ENCODE results near the gene RRAS.
"Not testable (repeated sequence)": the region's sequence is repeated elsewhere in the genome, so short reads cannot be mapped to it uniquely, and the experiment has no call there.

RRAS gene

DNA sequence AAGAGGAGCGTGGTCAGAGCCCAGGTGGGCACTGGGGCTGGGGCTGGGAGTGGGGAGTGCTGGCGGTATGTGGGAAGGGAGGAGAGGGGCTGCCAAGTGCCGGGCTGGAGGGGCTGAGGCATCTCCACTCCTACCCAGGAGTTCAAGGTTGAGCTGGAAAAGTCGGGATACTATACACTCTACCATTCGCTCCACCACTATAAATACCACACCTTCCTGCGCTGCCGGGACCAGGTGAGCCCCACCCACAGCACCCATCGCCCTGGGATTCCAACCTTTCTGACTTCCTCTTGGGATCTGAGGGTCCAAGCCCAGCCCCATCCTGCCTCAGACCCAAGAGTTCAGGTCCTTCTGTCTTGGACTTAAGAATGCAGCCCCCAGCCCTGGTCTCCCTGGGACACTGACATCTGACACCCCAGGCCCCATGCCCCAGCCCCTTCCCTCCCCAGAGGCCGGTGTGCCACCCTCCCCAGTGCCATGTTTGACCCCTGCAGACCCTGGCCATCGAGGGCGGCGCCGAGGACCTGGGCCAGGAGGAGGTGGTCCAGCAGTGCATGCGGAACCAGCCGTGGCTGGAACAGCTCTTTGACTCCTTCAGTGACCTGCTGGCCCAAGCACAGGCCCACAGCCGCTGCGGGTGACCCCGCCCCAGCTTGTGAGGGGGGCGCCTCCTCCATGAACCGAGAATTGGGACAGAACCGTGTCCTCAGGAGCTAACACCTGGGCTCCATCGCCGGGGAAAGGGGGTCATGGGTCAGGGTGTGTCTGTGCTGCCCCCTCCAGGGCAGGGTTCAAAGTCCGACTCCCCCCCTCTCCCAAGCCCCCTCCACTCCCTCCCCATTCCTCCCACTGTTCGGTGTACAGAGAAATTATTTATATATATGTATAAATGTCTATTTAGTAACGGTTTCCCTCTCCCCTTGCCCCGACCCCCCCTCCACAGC, 14.7 kb downstream of the RRAS start:
- H3F3A ChIP-seq (ENCODE audit: insufficient read depth, low read length), result no peaks in the 10 kb centered on the region
- no peak overlapping the region for H2AFZ ChIP-seq (ENCODE audit: low read length)
- no peak for DNase-seq
- no peak overlapping the region for H3K9ac ChIP-seq (ENCODE audit: low read length)
- H3K4me1 ChIP-seq (ENCODE audit: low read length), result no peaks in the 10 kb centered on the region
- no peak overlapping the region for H3K4me2 ChIP-seq (ENCODE audit: low read depth, low read length)
- 0 out of 2 replicates have a peak, but pooled peaks cover 2% of the 10 kb centered on the region for H3K79me2 ChIP-seq (ENCODE audit: low read length)
- H3K36me3 ChIP-seq (replicated peaks; ENCODE audit: insufficient read depth, low read length), result no peaks in the 10 kb centered on the region
- no peaks in the 10 kb centered on the region for H4K20me1 ChIP-seq (ENCODE audit: insufficient read depth, low read length)
- TF ChIP-seq, protein P1, sequence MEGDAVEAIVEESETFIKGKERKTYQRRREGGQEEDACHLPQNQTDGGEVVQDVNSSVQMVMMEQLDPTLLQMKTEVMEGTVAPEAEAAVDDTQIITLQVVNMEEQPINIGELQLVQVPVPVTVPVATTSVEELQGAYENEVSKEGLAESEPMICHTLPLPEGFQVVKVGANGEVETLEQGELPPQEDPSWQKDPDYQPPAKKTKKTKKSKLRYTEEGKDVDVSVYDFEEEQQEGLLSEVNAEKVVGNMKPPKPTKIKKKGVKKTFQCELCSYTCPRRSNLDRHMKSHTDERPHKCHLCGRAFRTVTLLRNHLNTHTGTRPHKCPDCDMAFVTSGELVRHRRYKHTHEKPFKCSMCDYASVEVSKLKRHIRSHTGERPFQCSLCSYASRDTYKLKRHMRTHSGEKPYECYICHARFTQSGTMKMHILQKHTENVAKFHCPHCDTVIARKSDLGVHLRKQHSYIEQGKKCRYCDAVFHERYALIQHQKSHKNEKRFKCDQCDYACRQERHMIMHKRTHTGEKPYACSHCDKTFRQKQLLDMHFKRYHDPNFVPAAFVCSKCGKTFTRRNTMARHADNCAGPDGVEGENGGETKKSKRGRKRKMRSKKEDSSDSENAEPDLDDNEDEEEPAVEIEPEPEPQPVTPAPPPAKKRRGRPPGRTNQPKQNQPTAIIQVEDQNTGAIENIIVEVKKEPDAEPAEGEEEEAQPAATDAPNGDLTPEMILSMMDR (IDR thresholded peaks at IDR 0.05; ENCODE audit: low read length), result no peak
- TF ChIP-seq EZH2phosphoT487 (IDR thresholded peaks at IDR 0.05; ENCODE audit: low read length), result no peak
- no peak for TF ChIP-seq EZH2 (optimal IDR thresholded peaks at IDR 0.05; ENCODE audit: low read depth, low read length)
- H3K9me2 ChIP-seq (replicated peaks; ENCODE audit: insufficient read depth, low read length), result no peaks in the 10 kb centered on the region
- H3K9me3 ChIP-seq (replicated peaks; ENCODE audit: insufficient read depth, low read length), result no peaks in the 10 kb centered on the region
- H3K27ac ChIP-seq (ENCODE audit: low read length), result no peak overlapping the region
- no peaks in the 10 kb centered on the region for H3K27me3 ChIP-seq (replicated peaks; ENCODE audit: insufficient read depth, low read length)
- H3K4me3 ChIP-seq (ENCODE audit: low read length), result no peak overlapping the region

GRCh38 chr19:49617860-49618259, 22.1 kb downstream of the RRAS start:
- not testable (repeated sequence) for H3F3A ChIP-seq (ENCODE audit: insufficient read depth, low read length); H3K9me3 ChIP-seq (replicated peaks; ENCODE audit: insufficient read depth, low read length); H3K4me1 ChIP-seq (ENCODE audit: low read length); H2AFZ ChIP-seq (ENCODE audit: low read length); H4K20me1 ChIP-seq (ENCODE audit: insufficient read depth, low read length); H3K27me3 ChIP-seq (replicated peaks; ENCODE audit: insufficient read depth, low read length); H3K4me3 ChIP-seq (ENCODE audit: low read length); DNase-seq; H3K27ac ChIP-seq (ENCODE audit: low read length); H3K9ac ChIP-seq (ENCODE audit: low read length); H3K4me2 ChIP-seq (ENCODE audit: low read depth, low read length); H3K9me2 ChIP-seq (replicated peaks; ENCODE audit: insufficient read depth, low read length); H3K36me3 ChIP-seq (replicated peaks; ENCODE audit: insufficient read depth, low read length)
- H3K79me2 ChIP-seq (ENCODE audit: low read length), result peaks cover 10% of the 10 kb centered on the region; the same call in 1 of the 2 replicates

DNA sequence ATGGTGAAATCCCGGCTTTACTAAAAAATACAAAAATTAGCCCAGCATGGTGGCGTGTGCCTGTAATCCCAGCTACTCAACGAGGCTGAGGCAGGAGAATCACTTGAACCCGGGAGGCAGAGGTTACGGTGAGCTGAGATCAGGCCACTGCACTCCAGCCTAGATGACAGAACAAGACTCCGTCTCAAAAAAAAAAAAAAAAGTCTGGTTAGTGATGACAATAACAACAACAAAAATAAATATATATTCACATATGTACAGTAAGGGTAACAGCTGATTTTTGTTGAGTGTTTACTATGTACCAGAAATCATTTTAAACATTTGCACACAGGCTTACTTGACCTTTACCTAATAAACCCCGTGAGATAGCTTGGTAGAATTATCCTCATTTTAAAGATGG, 23.0 kb downstream of the RRAS start:
- no peak overlapping the region for H3K9ac ChIP-seq (ENCODE audit: low read length)
- no peaks in the 10 kb centered on the region for H4K20me1 ChIP-seq (ENCODE audit: insufficient read depth, low read length)
- H3K4me2 ChIP-seq (ENCODE audit: low read depth, low read length), result no peak overlapping the region
- TF ChIP-seq, protein P1 (IDR thresholded peaks at IDR 0.05; ENCODE audit: low read length), result no peak
- TF ChIP-seq EZH2 (optimal IDR thresholded peaks at IDR 0.05; ENCODE audit: low read depth, low read length), result no peak
- TF ChIP-seq EZH2phosphoT487 (IDR thresholded peaks at IDR 0.05; ENCODE audit: low read length), result no peak
- H3K79me2 ChIP-seq (ENCODE audit: low read length), result peaks cover 19% of the 10 kb centered on the region
- no peak overlapping the region for H2AFZ ChIP-seq (ENCODE audit: low read length)
- H3F3A ChIP-seq (ENCODE audit: insufficient read depth, low read length), result no peaks in the 10 kb centered on the region
- no peaks in the 10 kb centered on the region for H3K36me3 ChIP-seq (replicated peaks; ENCODE audit: insufficient read depth, low read length)
- H3K9me2 ChIP-seq (replicated peaks; ENCODE audit: insufficient read depth, low read length), result no peaks in the 10 kb centered on the region
- H3K27me3 ChIP-seq (replicated peaks; ENCODE audit: insufficient read depth, low read length), result no peaks in the 10 kb centered on the region
- no peak for DNase-seq
- no peak overlapping the region for H3K27ac ChIP-seq (ENCODE audit: low read length)
- no peak overlapping the region for H3K4me3 ChIP-seq (ENCODE audit: low read length)
- H3K4me1 ChIP-seq (ENCODE audit: low read length), result no peaks in the 10 kb centered on the region
- no peaks in the 10 kb centered on the region for H3K9me3 ChIP-seq (replicated peaks; ENCODE audit: insufficient read depth, low read length)

GRCh38 chr19:49616532-49616931, 23.4 kb downstream of the RRAS start:
- Histone ChIP-seq H4K20me1 (ENCODE audit: insufficient read depth, low read length) (no peaks in the 10 kb centered on the region), H2AFZ (ENCODE audit: low read length) (no peak overlapping the region), H3K4me2 (ENCODE audit: low read depth, low read length) (no peak overlapping the region), H3F3A (ENCODE audit: insufficient read depth, low read length) (no peaks in the 10 kb centered on the region), H3K9me3 (replicated peaks; ENCODE audit: insufficient read depth, low read length) (no peaks in the 10 kb centered on the region), H3K9me2 (replicated peaks; ENCODE audit: insufficient read depth, low read length) (no peaks in the 10 kb centered on the region), H3K9ac (ENCODE audit: low read length) (no peak overlapping the region), H3K4me1 (ENCODE audit: low read length) (no peaks in the 10 kb centered on the region), H3K27me3 (replicated peaks; ENCODE audit: insufficient read depth, low read length) (no peaks in the 10 kb centered on the region), H3K27ac (ENCODE audit: low read length) (no peak overlapping the region), H3K36me3 (replicated peaks; ENCODE audit: insufficient read depth, low read length) (no peaks in the 10 kb centered on the region), H3K79me2 (ENCODE audit: low read length) (peaks cover 19% of the 10 kb centered on the region), H3K4me3 (ENCODE audit: low read length) (no peak overlapping the region)
- no peak for DNase-seq
- TF ChIP-seq EZH2phosphoT487 (IDR thresholded peaks at IDR 0.05; ENCODE audit: low read length), result no peak
